Endothelial cell of umbilical vein (primary cell): Measurements from ENCODE around the gene TMEM167A. TPM values are rescaled to one million over a fixed set of nuclear protein-coding genes. Genes with fewer than 3 reads are reported as not detected.

ENCODE experiments used
- BruUV-seq: library from RNA; stranded (reverse); fragments of 400-500 nt; replicated peaks from 2 replicates; lab custom pipeline; 2021; lab: Mats Ljungman, UMichigan
- CTCF ChIA-PET: fragments of 300-600, 350-600 bp; sonication (Branson Sonifier 250); formaldehyde crosslinking; loops from one replicate; lab custom pipeline; 2021; ENCODE audit warnings: antibody characterized with exemption, inconsistent platforms; lab: Charles Lee
- POLR2A ChIA-PET: fragments of 300-600, 350-600 bp; sonication (Branson Sonifier 250); formaldehyde crosslinking; loops from one replicate; lab custom pipeline; 2021; ENCODE audit warnings: antibody characterized with exemption, inconsistent platforms; lab: Charles Lee
- DNase-seq: peaks from one replicate; pipeline ENCODE4 v3.0.0-alpha.2; 2011; ENCODE audit warnings: low read depth, low spot score
- FAIRE-seq: peaks from 2 replicates; lab custom pipeline; 2011; peaks lifted over from hg19 to GRCh38; lab: Jason Lieb, UNC
- H2AFZ ChIP-seq: 2 replicates; pipeline ENCODE4 v1.6.0; 2012; ENCODE audit warnings: low read depth, low read length, control low read depth, inconsistent platforms
- H3K27ac ChIP-seq: 2 replicates; pipeline ENCODE4 v1.5.1; 2011; ENCODE audit warnings: low read depth, mild to moderate bottlenecking, control low read depth, low read length, moderate library complexity; ENCODE audit not compliant: insufficient read depth
- H3K27me3 ChIP-seq, 2 experiments: 2 replicates each; pipeline versions ENCODE4 v1.6.0 to v1.6.1; 2011; ENCODE audit warnings: low read length in 2 of 2, mixed read lengths in 1 of 2; ENCODE audit not compliant: control insufficient read depth in 2 of 2, insufficient read depth in 2 of 2
- H3K36me3 ChIP-seq, 2 experiments: 2 replicates in 1 of 2; 3 replicates in 1 of 2; pipeline ENCODE4 v1.5.1; 2011; ENCODE audit warnings: low read length in 2 of 2, mild to moderate bottlenecking in 1 of 2, moderate library complexity in 1 of 2; ENCODE audit not compliant: control insufficient read depth in 2 of 2, insufficient read depth in 2 of 2; ENCODE audit errors: extremely low read depth in 1 of 2
- H3K4me1 ChIP-seq: 3 replicates; pipeline ENCODE4 v1.5.1; 2011; ENCODE audit warnings: mild to moderate bottlenecking, low read length; ENCODE audit not compliant: control insufficient read depth, insufficient read depth; ENCODE audit errors: extremely low read depth
- H3K4me2 ChIP-seq: 2 replicates; pipeline ENCODE4 v1.6.1; 2011; ENCODE audit warnings: low read length, control low read depth, mixed read lengths; ENCODE audit not compliant: insufficient read depth
- H3K4me3 ChIP-seq, 3 experiments: fragments of 200-600 bp in 1 of 3; sonication (generic), shearing (Covaris generic) in 1 of 3; replicated peaks in 1 of 3; 2 replicates each; pipeline ENCODE4 v1.5.1; 2011 to 2016; ENCODE audit warnings: control low read depth in 3 of 3, low read length in 3 of 3, mild to moderate bottlenecking in 2 of 3, inconsistent platforms in 1 of 3, low read depth in 1 of 3, moderate library complexity in 1 of 3; ENCODE audit not compliant: insufficient read depth in 1 of 3
- H3K79me2 ChIP-seq: 2 replicates; pipeline ENCODE4 v1.6.0; 2012; ENCODE audit warnings: low read length, inconsistent platforms; ENCODE audit not compliant: control insufficient read depth, insufficient read depth
- H3K9ac ChIP-seq: replicated peaks from 2 replicates; pipeline ENCODE3; 2011; ENCODE audit warnings: low read length, control low read depth; ENCODE audit not compliant: insufficient read depth; ENCODE audit errors: extremely low read depth
- H3K9me1 ChIP-seq: replicated peaks from 3 replicates; pipeline ENCODE4 v1.6.0; 2011; ENCODE audit warnings: mild to moderate bottlenecking, low read length; ENCODE audit not compliant: control insufficient read depth, insufficient read depth; ENCODE audit errors: extremely low read depth
- H3K9me3 ChIP-seq: replicated peaks from 2 replicates; pipeline ENCODE4 v1.5.1; 2012; ENCODE audit warnings: low read length, inconsistent platforms; ENCODE audit not compliant: control insufficient read depth, insufficient read depth
- H4K20me1 ChIP-seq: replicated peaks from 2 replicates; pipeline ENCODE3; 2011; ENCODE audit warnings: mild to moderate bottlenecking, low read length; ENCODE audit not compliant: control insufficient read depth, insufficient read depth; ENCODE audit errors: extremely low read depth
- EZH2 ChIP-seq: IDR thresholded peaks from 2 replicates; pipeline ENCODE4 v1.6.1; 2012; ENCODE audit warnings: borderline replicate concordance, low read depth, mild to moderate bottlenecking, moderate library complexity, low read length, inconsistent platforms; ENCODE audit not compliant: severe bottlenecking
- FOS ChIP-seq: IDR thresholded peaks from 2 replicates; pipeline ENCODE4 v1.6.1; 2011; ENCODE audit warnings: mild to moderate bottlenecking, low read length, moderate library complexity, borderline replicate concordance; ENCODE audit not compliant: insufficient read depth
- GATA2 ChIP-seq: IDR thresholded peaks from 2 replicates; pipeline ENCODE4 v1.7.0; 2011; ENCODE audit warnings: low read depth, mild to moderate bottlenecking, moderate library complexity, mixed read lengths, low read length; ENCODE audit not compliant: insufficient read length, insufficient read depth
- JUN ChIP-seq: IDR thresholded peaks from 2 replicates; pipeline ENCODE4 v1.6.1; 2011; ENCODE audit warnings: borderline replicate concordance, low read depth; ENCODE audit not compliant: insufficient read length, insufficient read depth
- MYC ChIP-seq: IDR thresholded peaks from one replicate; pipeline ENCODE4 v1.6.1; 2011; ENCODE audit warnings: mild to moderate bottlenecking, low read depth, low read length
- POLR2A ChIP-seq: IDR thresholded peaks from 2 replicates; pipeline ENCODE4 v1.6.1; 2012; ENCODE audit warnings: low read depth, mild to moderate bottlenecking, control low read depth, low read length
- POLR2AphosphoS5 ChIP-seq: IDR thresholded peaks from 2 replicates; pipeline ENCODE4 v1.6.1; 2012; ENCODE audit warnings: low read depth, mild to moderate bottlenecking, control low read depth, low read length, moderate library complexity; ENCODE audit not compliant: insufficient read depth
- dilution Hi-C: fragments of 300-500 bp; cut with MboI; formaldehyde crosslinking; loops from one replicate; pipeline ENCODE4 v1.15.0; 2019; ENCODE audit warnings: low sequenced_read_pairs; ENCODE audit not compliant: extremely low pct_ligation_motif_present
- intact Hi-C: fragments of 100-400 bp; cut with micrococcal nuclease; formaldehyde crosslinking; loops from one replicate; pipeline ENCODE4 v1.10.0; 2022
- polyA plus RNA-seq, 4 experiments: library from polyadenylated mRNA; depleted of rRNA in 3 of 4; stranded (reverse) in 3 of 4; unstranded in 1 of 4; fragments of >200 nt; gene quantifications; 2 replicates each; pipeline versions ENCODE4 v1.2.1 to v1.2.3, GENCODE V29; 2011 to 2012; ENCODE audit warnings: missing spikeins in 1 of 4
- total RNA-seq: library from RNA; stranded (reverse); gene quantifications from 2 replicates; pipeline ENCODE4 v1.2.3, GENCODE V29; 2021
- TF ChIP-seq, protein P1 (sequence below), 2 donors: IDR thresholded peaks; 1 replicate in 1 of 2; 2 replicates in 1 of 2; pipeline ENCODE4 v1.5.1; 2011; ENCODE audit warnings: low read length in 2 of 2, mild to moderate bottlenecking in 2 of 2, moderate library complexity in 2 of 2, control low read depth in 1 of 2, inconsistent platforms in 1 of 2, low read depth in 1 of 2; ENCODE audit not compliant: insufficient read depth in 1 of 2; ENCODE audit errors: extremely low read depth in 1 of 2
- TF ChIP-seq, protein P2 (sequence below): IDR thresholded peaks from 2 replicates; pipeline ENCODE4 v1.6.1; 2011; ENCODE audit not compliant: insufficient read depth, insufficient read length

TMEM167A gene
- total and polyA plus RNA-seq, 2 donors (not counting 3 experiments of a cell fraction or from before 2014, with no cell fraction given): 20.2 to 64.4 TPM

- TF ChIP-seq MYC: no peak
- no peak for TF ChIP-seq GATA2
- TF ChIP-seq, protein P1, sequence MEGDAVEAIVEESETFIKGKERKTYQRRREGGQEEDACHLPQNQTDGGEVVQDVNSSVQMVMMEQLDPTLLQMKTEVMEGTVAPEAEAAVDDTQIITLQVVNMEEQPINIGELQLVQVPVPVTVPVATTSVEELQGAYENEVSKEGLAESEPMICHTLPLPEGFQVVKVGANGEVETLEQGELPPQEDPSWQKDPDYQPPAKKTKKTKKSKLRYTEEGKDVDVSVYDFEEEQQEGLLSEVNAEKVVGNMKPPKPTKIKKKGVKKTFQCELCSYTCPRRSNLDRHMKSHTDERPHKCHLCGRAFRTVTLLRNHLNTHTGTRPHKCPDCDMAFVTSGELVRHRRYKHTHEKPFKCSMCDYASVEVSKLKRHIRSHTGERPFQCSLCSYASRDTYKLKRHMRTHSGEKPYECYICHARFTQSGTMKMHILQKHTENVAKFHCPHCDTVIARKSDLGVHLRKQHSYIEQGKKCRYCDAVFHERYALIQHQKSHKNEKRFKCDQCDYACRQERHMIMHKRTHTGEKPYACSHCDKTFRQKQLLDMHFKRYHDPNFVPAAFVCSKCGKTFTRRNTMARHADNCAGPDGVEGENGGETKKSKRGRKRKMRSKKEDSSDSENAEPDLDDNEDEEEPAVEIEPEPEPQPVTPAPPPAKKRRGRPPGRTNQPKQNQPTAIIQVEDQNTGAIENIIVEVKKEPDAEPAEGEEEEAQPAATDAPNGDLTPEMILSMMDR (IDR thresholded peaks at IDR 0.05; ENCODE audit: extremely low read depth in 1 of 2, insufficient read depth in 1 of 2, low read depth in 1 of 2, low read length in 2 of 2): no peak
- no peak for TF ChIP-seq POLR2A
- no peak for TF ChIP-seq POLR2AphosphoS5
- TF ChIP-seq, protein P2, sequence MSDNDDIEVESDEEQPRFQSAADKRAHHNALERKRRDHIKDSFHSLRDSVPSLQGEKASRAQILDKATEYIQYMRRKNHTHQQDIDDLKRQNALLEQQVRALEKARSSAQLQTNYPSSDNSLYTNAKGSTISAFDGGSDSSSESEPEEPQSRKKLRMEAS: no peak
- TF ChIP-seq FOS: no peak
- TF ChIP-seq JUN: no peak
- TF ChIP-seq EZH2: no peak
- BruUV-seq: no TSS peak
- ChIA-PET POLR2A (interaction anchor here (0.7 kb wide), 1 partner anchor 24 kb away, joined by 3 read pairs; no protein-coding TSS in a partner anchor), CTCF (no interaction called here)
- H3K9me1 ChIP-seq: no peaks in the 10 kb centered on the region
- H3K4me1 ChIP-seq: no peaks in the 10 kb centered on the region
- H3K4me2 ChIP-seq: no peak overlapping the region
- FAIRE-seq (no peak), DNase-seq (no peak)
- no peaks in the 10 kb centered on the region for H3K36me3 ChIP-seq
- H3K27me3 ChIP-seq: no peaks in the 10 kb centered on the region
- no peak overlapping the region for H3K4me3 ChIP-seq
- H3K9me3 ChIP-seq: no peaks in the 10 kb centered on the region
- H4K20me1 ChIP-seq: no peaks in the 10 kb centered on the region
- H3K9ac ChIP-seq: no peak overlapping the region
- H3K79me2 ChIP-seq: no peaks in the 10 kb centered on the region
- no peak overlapping the region for H3K27ac ChIP-seq
- no peak overlapping the region for H2AFZ ChIP-seq
- intact Hi-C loops: no loop called here
- dilution Hi-C loops: no loop called here
Measured at GRCh38 chr5:83009408-83009807, 67.8 kb downstream of the TMEM167A start.
